HCT116 (cell line): ENCODE data around the gene RPS6KA2. TPM values are rescaled to one million over a fixed set of nuclear protein-coding genes. Genes with fewer than 3 reads are reported as not detected.

ENCODE experiments used
- ATAC-seq: fragments of 200-7000 bp; cut with Tn5 transposase; 2 replicates; pipeline ENCODE4 v1.9.1; 2020; ENCODE audit warnings: mild to moderate bottlenecking, moderate library complexity
- BruUV-seq: library from RNA; stranded (reverse); fragments of 400-500 nt; replicated peaks from 2 replicates; lab custom pipeline; 2021; lab: Mats Ljungman, UMichigan
- CTCF ChIA-PET: fragments of 300-600 bp; sonication (Branson Sonifier 250); formaldehyde crosslinking; loops from one replicate; lab custom pipeline; 2021; ENCODE audit warnings: antibody characterized with exemption; lab: Charles Lee
- POLR2A ChIA-PET: fragments of 300-600, 350-600 bp; sonication (Branson Sonifier 250); formaldehyde crosslinking; loops from one replicate; lab custom pipeline; 2021; ENCODE audit warnings: antibody characterized with exemption; lab: Charles Lee
- RAD21 ChIA-PET, 2 experiments: fragments of 300-600 bp; sonication (Branson Sonifier 250); formaldehyde crosslinking; loops; one replicate each; lab custom pipeline; 2023; ENCODE audit warnings: low total read pairs in 2 of 2; ENCODE audit not compliant: uncharacterized antibody in 2 of 2, unreplicated experiment in 2 of 2, low non-redundant PET in 1 of 2; lab: Charles Lee
- DNase-seq: peaks from one replicate; pipeline ENCODE4 v3.0.0-alpha.2; 2010; ENCODE audit warnings: low read depth, low spot score
- H2AFZ ChIP-seq: fragments of 200-600 bp; shearing (Covaris generic), sonication (generic); 2 replicates; pipeline ENCODE4 v1.6.1; 2017; ENCODE audit warnings: low read depth, mixed run types, mixed read lengths, antibody characterized with exemption, low read length; ENCODE audit not compliant: poor library complexity, severe bottlenecking
- H3K27ac ChIP-seq: 2 replicates; pipeline ENCODE4 v1.5.1; 2012; ENCODE audit warnings: low read depth, low read length
- H3K27me3 ChIP-seq: fragments of 200-600 bp; sonication (generic); 2 replicates; pipeline ENCODE4 v1.6.1; 2016; ENCODE audit warnings: mixed run types, low read length, mixed read lengths; ENCODE audit not compliant: insufficient read depth
- H3K36me3 ChIP-seq, 2 experiments: fragments of 200-500 bp in 1 of 2; fragments of 200-600 bp in 1 of 2; sonication (Bioruptor generic) in 1 of 2; sonication (generic) in 1 of 2; 2 replicates each; pipeline versions ENCODE4 v1.5.1 to v1.6.1; 2014 to 2016; ENCODE audit warnings: low read length in 2 of 2, inconsistent platforms in 1 of 2, mixed read lengths in 1 of 2, mixed run types in 1 of 2; ENCODE audit not compliant: insufficient read depth in 2 of 2, control insufficient read depth in 1 of 2
- H3K4me1 ChIP-seq, 2 experiments: fragments of 200-600 bp in 1 of 2; sonication (generic) in 1 of 2; 2 replicates each; pipeline versions ENCODE4 v1.5.1 to v1.6.1; 2012 to 2017; ENCODE audit warnings: low read length in 2 of 2, inconsistent platforms in 1 of 2, mild to moderate bottlenecking in 1 of 2, mixed read lengths in 1 of 2, mixed run types in 1 of 2, moderate library complexity in 1 of 2; ENCODE audit not compliant: insufficient read depth in 2 of 2, control insufficient read depth in 1 of 2
- H3K4me2 ChIP-seq: fragments of 200-600 bp; sonication (generic); 2 replicates; pipeline ENCODE4 v1.6.1; 2017; ENCODE audit warnings: mixed run types, low read length, mixed read lengths
- H3K4me3 ChIP-seq, 2 experiments: fragments of 200-600 bp in 1 of 2; sonication (generic) in 1 of 2; replicated peaks in 1 of 2; 2 replicates each; pipeline ENCODE4 v1.5.1; 2011 to 2016; ENCODE audit warnings: low read length in 2 of 2, control low read depth in 1 of 2, low read depth in 1 of 2, mild to moderate bottlenecking in 1 of 2, mixed read lengths in 1 of 2, mixed run types in 1 of 2
- H3K79me2 ChIP-seq: fragments of 200-600 bp; sonication (generic); 2 replicates; pipeline ENCODE4 v1.6.1; 2017; ENCODE audit warnings: mild to moderate bottlenecking, mixed run types, low read length, moderate library complexity, mixed read lengths; ENCODE audit not compliant: insufficient read depth
- H3K9ac ChIP-seq: fragments of 200-600 bp; sonication (generic); 2 replicates; pipeline ENCODE4 v1.6.1; 2016; ENCODE audit warnings: low read length, mixed read lengths
- H3K9me2 ChIP-seq: fragments of 200-600 bp; sonication (generic), shearing (Covaris generic); 2 replicates; pipeline ENCODE4 v1.6.1; 2017; ENCODE audit warnings: mixed run types, mild to moderate bottlenecking, moderate library complexity; ENCODE audit not compliant: insufficient read depth
- H3K9me3 ChIP-seq, 2 experiments: fragments of 200-500 bp in 1 of 2; fragments of 200-600 bp in 1 of 2; sonication (Bioruptor generic) in 1 of 2; sonication (generic) in 1 of 2; 2 replicates each; pipeline ENCODE4 v1.6.1; 2014 to 2017; ENCODE audit warnings: low read length in 2 of 2, mixed read lengths in 2 of 2, inconsistent platforms in 1 of 2, low read depth in 1 of 2, mild to moderate bottlenecking in 1 of 2, mixed run types in 1 of 2, moderate library complexity in 1 of 2; ENCODE audit not compliant: control insufficient read depth in 1 of 2, insufficient read depth in 1 of 2
- H4K20me1 ChIP-seq: fragments of 200-600 bp; sonication (generic), shearing (Covaris generic); 2 replicates; pipeline ENCODE4 v1.6.1; 2017; ENCODE audit warnings: mixed run types, mild to moderate bottlenecking, moderate library complexity; ENCODE audit not compliant: insufficient read depth
- CBX3 ChIP-seq: IDR thresholded peaks from 2 replicates; pipeline ENCODE4 v1.6.1; 2012; ENCODE audit warnings: low read depth
- CEBPB ChIP-seq: IDR thresholded peaks from 2 replicates; pipeline ENCODE4 v1.6.1; 2012; ENCODE audit warnings: low read depth
- EGR1 ChIP-seq: IDR thresholded peaks from 2 replicates; pipeline ENCODE4 v1.6.1; 2012; ENCODE audit warnings: low read depth
- ELF1 ChIP-seq: IDR thresholded peaks from 2 replicates; pipeline ENCODE4 v1.6.1; 2012; ENCODE audit warnings: low read depth, borderline replicate concordance
- EZH2 ChIP-seq: fragments of 200-600 bp; sonication (generic); IDR thresholded peaks from 2 replicates; pipeline ENCODE4 v1.6.1; 2017; ENCODE audit warnings: antibody characterized with exemption, mixed run types
- EZH2phosphoT487 ChIP-seq: fragments of 200-600 bp; IDR thresholded peaks from 2 replicates; pipeline ENCODE4 v1.6.1; 2018; ENCODE audit warnings: antibody characterized with exemption, borderline replicate concordance
- FOSL1 ChIP-seq: IDR thresholded peaks from 2 replicates; pipeline ENCODE4 v1.6.1; 2012; ENCODE audit warnings: low read depth
- JUND ChIP-seq: IDR thresholded peaks from 2 replicates; pipeline ENCODE4 v1.6.1; 2012
- POLR2A ChIP-seq: IDR thresholded peaks from 2 replicates; pipeline ENCODE4 v1.7.0; 2011; ENCODE audit warnings: borderline replicate concordance; ENCODE audit not compliant: insufficient read depth, insufficient read length; ENCODE audit errors: extremely low read depth
- POLR2AphosphoS5 ChIP-seq: IDR thresholded peaks from 2 replicates; pipeline ENCODE4 v1.6.1; 2011; ENCODE audit warnings: mild to moderate bottlenecking, low read depth, low read length, moderate library complexity
- RAD21 ChIP-seq: IDR thresholded peaks from 2 replicates; pipeline ENCODE4 v1.6.1; 2012; ENCODE audit warnings: low read depth, mild to moderate bottlenecking
- SIN3A ChIP-seq: IDR thresholded peaks from 2 replicates; pipeline ENCODE4 v1.6.1; 2012; ENCODE audit warnings: low read depth
- SP1 ChIP-seq: IDR thresholded peaks from 2 replicates; pipeline ENCODE4 v1.6.1; 2012; ENCODE audit warnings: low read depth
- SRF ChIP-seq: IDR thresholded peaks from 2 replicates; pipeline ENCODE4 v1.6.1; 2012; ENCODE audit warnings: low read depth
- intact Hi-C: fragments of 100-400 bp; cut with micrococcal nuclease; formaldehyde crosslinking; loops from 2 replicates; pipeline ENCODE4 v1.10.0; 2022
- total RNA-seq: library from RNA; stranded (reverse); gene quantifications from one replicate; pipeline ENCODE4 v1.2.1, GENCODE V29; 2021; ENCODE audit not compliant: unreplicated experiment
- TF ChIP-seq, protein P1 (sequence below): IDR thresholded peaks from 2 replicates; pipeline ENCODE4 v1.6.1; 2012; ENCODE audit warnings: low read depth
- TF ChIP-seq, protein P2 (sequence below): IDR thresholded peaks from 2 replicates; pipeline ENCODE4 v1.6.1; 2012
- TF ChIP-seq, protein P3 (sequence below): IDR thresholded peaks from 2 replicates; pipeline ENCODE4 v1.6.1; 2012

RPS6KA2 gene
- total RNA-seq, 1 experiment from 2014 or later: 8.5 TPM

DNA sequence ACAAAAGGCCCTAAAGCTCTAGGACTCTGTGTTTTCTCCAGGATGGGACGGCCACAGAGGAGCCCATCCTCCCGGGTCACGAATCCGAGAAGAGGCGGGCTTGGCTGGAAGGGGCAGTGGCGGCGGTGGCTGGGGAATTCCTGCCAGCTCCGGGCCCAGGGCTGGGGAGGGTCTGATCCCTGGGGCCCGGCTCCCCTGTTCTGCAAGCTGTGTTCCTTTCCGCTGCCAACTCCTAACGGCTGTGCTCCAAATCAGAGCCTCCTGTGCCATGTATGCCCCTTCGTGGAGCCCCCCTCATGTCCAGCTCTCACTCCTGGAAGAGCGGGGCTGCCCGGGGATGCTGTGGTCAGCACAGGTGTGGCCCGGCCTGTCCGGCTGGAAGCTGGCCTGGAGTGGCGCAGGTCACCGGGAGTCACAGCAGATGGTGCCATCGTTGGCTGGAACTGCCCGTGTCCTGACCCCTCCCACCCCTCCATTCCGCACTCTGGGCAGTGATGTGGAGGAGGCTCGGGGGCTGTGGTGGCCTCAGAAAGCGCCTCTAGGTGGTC, 156.1 kb downstream of the RPS6KA2 start:
- ChIA-PET RAD21 (no interaction called here), POLR2A (no interaction called here), CTCF (no interaction called here)
- no peak overlapping the region for H3K9ac ChIP-seq
- no TSS peak for BruUV-seq
- H3K36me3 ChIP-seq: no peaks in the 10 kb centered on the region
- H4K20me1 ChIP-seq: no peaks in the 10 kb centered on the region
- DNase-seq (no peak), ATAC-seq (no peak)
- H3K4me3 ChIP-seq: no peak overlapping the region
- H3K9me3 ChIP-seq: no peaks in the 10 kb centered on the region
- no peaks in the 10 kb centered on the region for H3K27me3 ChIP-seq
- no peak overlapping the region for H2AFZ ChIP-seq
- no peaks in the 10 kb centered on the region for H3K79me2 ChIP-seq
- no peak overlapping the region for H3K4me2 ChIP-seq
- intact Hi-C loops: no loop called here
- H3K27ac ChIP-seq: no peak overlapping the region
- TF ChIP-seq POLR2A (no peak), CBX3 (no peak), EZH2 (no peak)
- H3K9me2 ChIP-seq: no peaks in the 10 kb centered on the region
- H3K4me1 ChIP-seq: no peaks in the 10 kb centered on the region

DNA sequence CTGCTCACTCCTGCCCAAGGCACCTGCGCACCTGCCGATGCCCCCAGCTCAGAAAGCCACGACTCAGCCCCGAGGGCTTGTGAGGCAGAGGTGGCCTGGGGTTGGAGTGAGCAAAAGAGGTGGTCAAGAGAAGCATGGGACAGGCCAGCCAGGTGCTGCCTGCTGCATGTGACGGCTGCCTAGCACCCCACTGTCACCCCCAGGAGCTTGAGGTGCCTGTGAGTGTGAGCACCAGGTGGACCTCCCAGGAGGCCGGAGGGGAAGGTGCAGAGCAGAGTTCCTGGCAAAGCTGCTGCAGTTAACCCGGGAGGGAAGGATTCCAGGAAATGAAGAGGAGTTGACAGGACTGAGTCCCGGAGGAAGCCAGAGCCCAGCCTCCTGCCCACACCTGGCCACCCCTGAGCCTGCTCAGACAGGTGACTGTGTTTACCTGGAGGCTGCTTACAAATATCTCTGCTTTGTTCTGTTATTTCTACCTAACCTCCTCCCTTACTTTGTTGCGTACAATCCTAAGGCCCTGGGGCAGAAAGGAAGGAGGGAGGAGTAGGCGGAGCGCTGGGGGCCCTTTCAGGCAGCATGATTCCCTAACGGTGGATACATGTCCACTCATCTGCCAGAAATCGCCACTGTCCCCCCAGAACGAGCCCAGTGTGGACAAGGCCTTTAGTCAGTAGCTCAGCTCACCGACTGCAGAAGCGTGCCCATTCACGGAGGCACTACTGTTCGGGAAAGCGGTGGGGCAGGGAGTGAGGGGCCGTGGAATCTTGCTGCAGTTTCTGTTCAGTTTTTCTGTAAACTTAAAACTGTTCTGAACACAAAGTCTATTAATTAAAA, 156.8 kb downstream of the RPS6KA2 start:
- Histone ChIP-seq H3K4me3 (no peak overlapping the region), H3K4me2 (no peak overlapping the region), H3K4me1 (no peaks in the 10 kb centered on the region), H3K9ac (no peak overlapping the region), H3K36me3 (no peaks in the 10 kb centered on the region), H3K27ac (no peak overlapping the region), H3K9me2 (no peaks in the 10 kb centered on the region), H3K27me3 (no peaks in the 10 kb centered on the region), H2AFZ (no peak overlapping the region), H4K20me1 (no peaks in the 10 kb centered on the region), H3K9me3 (no peaks in the 10 kb centered on the region), H3K79me2 (no peaks in the 10 kb centered on the region)
- intact Hi-C loops: no loop called here
- ATAC-seq: no peak
- no peak for DNase-seq
- no peak for TF ChIP-seq JUND
- no peak for TF ChIP-seq FOSL1
- no peak for TF ChIP-seq POLR2AphosphoS5
- no peak for TF ChIP-seq POLR2A
- TF ChIP-seq SIN3A: no peak
- no peak for TF ChIP-seq CEBPB
- no peak for TF ChIP-seq EZH2phosphoT487
- TF ChIP-seq, protein P1, sequence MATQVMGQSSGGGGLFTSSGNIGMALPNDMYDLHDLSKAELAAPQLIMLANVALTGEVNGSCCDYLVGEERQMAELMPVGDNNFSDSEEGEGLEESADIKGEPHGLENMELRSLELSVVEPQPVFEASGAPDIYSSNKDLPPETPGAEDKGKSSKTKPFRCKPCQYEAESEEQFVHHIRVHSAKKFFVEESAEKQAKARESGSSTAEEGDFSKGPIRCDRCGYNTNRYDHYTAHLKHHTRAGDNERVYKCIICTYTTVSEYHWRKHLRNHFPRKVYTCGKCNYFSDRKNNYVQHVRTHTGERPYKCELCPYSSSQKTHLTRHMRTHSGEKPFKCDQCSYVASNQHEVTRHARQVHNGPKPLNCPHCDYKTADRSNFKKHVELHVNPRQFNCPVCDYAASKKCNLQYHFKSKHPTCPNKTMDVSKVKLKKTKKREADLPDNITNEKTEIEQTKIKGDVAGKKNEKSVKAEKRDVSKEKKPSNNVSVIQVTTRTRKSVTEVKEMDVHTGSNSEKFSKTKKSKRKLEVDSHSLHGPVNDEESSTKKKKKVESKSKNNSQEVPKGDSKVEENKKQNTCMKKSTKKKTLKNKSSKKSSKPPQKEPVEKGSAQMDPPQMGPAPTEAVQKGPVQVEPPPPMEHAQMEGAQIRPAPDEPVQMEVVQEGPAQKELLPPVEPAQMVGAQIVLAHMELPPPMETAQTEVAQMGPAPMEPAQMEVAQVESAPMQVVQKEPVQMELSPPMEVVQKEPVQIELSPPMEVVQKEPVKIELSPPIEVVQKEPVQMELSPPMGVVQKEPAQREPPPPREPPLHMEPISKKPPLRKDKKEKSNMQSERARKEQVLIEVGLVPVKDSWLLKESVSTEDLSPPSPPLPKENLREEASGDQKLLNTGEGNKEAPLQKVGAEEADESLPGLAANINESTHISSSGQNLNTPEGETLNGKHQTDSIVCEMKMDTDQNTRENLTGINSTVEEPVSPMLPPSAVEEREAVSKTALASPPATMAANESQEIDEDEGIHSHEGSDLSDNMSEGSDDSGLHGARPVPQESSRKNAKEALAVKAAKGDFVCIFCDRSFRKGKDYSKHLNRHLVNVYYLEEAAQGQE: no peak
- TF ChIP-seq, protein P2, sequence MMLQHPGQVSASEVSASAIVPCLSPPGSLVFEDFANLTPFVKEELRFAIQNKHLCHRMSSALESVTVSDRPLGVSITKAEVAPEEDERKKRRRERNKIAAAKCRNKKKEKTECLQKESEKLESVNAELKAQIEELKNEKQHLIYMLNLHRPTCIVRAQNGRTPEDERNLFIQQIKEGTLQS: no peak
- no peak for TF ChIP-seq EGR1
- TF ChIP-seq RAD21: no peak
- TF ChIP-seq, protein P3, sequence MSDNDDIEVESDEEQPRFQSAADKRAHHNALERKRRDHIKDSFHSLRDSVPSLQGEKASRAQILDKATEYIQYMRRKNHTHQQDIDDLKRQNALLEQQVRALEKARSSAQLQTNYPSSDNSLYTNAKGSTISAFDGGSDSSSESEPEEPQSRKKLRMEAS: no peak
- TF ChIP-seq SP1: no peak
- no peak for TF ChIP-seq SRF
- TF ChIP-seq ELF1: no peak
- POLR2A ChIA-PET: no interaction called here
- CTCF ChIA-PET: no interaction called here
- RAD21 ChIA-PET: no interaction called here
- BruUV-seq: no TSS peak
